GM13976 (cell line): ENCODE measurements around the gene EYS.

Experiments used
- DNase-seq: peaks from one replicate; pipeline ENCODE4 v3.0.0; 2012; ENCODE audit warnings: low spot score
- in situ Hi-C: fragments of 300-500 bp; cut with MboI; formaldehyde crosslinking; loops from one replicate; pipeline ENCODE4 v1.12.0; 2022; ENCODE audit warnings: low sequenced_read_pairs, mixed read lengths, inconsistent platforms; ENCODE audit not compliant: unreplicated experiment
- TF ChIP-seq, protein P1 (sequence below): IDR thresholded peaks from 2 replicates; pipeline ENCODE4 v1.5.1; 2012; ENCODE audit warnings: borderline replicate concordance, mild to moderate bottlenecking; ENCODE audit not compliant: insufficient read depth; ENCODE audit errors: extremely low read depth, missing control alignments, control extremely low read depth

Gene EYS

GRCh38 chr6:64908104-64908503 is 798.9 kb downstream of the EYS start:
- DNase-seq: no peak
- in situ Hi-C loops: no loop called here
- TF ChIP-seq, protein P1, sequence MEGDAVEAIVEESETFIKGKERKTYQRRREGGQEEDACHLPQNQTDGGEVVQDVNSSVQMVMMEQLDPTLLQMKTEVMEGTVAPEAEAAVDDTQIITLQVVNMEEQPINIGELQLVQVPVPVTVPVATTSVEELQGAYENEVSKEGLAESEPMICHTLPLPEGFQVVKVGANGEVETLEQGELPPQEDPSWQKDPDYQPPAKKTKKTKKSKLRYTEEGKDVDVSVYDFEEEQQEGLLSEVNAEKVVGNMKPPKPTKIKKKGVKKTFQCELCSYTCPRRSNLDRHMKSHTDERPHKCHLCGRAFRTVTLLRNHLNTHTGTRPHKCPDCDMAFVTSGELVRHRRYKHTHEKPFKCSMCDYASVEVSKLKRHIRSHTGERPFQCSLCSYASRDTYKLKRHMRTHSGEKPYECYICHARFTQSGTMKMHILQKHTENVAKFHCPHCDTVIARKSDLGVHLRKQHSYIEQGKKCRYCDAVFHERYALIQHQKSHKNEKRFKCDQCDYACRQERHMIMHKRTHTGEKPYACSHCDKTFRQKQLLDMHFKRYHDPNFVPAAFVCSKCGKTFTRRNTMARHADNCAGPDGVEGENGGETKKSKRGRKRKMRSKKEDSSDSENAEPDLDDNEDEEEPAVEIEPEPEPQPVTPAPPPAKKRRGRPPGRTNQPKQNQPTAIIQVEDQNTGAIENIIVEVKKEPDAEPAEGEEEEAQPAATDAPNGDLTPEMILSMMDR: no peak

DNA sequence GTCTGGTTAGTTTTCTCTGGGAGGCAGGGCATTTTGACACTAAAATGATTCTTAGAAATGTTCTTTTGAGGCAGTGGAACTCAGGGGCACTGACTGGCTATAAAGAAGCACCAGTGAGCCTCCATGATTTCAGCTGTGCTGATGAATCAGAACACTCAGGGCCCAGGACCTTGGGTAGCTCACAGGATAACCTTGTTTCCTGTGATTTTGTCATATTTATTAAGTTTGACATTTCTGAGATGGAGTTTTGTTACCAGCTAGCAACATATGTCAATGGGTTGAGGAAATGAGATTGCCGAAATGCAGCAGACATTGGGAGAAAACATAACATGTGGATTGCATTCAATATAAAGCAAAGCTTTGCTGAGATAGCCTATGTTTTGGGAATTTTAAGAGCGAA is 802.4 kb downstream of the EYS start:
- TF ChIP-seq, protein P1: no peak
- in situ Hi-C loops: no loop called here
- no peak for DNase-seq

GRCh38 chr6:64902596-64902995 is 804.4 kb downstream of the EYS start:
- in situ Hi-C loops: no loop called here
- no peak for DNase-seq
- TF ChIP-seq, protein P1: no peak

DNA sequence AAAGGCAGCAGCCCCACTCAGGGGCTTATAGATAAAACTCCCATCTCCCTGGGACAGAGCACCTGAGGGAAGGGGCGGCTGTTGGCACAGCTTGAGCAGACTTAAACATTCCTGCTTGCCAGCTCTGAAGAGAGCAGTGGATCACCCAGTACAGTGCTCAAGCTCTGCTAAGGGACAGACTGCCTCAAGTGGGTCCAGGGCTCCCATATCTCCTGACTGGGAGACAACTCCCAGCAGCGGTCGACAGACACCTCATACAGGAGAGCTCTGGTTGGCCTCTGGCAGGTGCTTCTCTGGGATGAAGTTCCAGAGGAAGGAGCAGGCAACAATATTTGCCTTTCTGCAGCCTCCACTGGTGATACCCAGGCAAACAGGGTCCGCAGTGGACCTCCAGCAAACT is 810.1 kb downstream of the EYS start:
- no peak for DNase-seq
- TF ChIP-seq, protein P1: no peak
- in situ Hi-C loops: no loop called here

- TF ChIP-seq, protein P1: no peak
- DNase-seq: no peak
Measured at GRCh38 chr6:64895945-64896344, 811.1 kb downstream of the EYS start.

DNA sequence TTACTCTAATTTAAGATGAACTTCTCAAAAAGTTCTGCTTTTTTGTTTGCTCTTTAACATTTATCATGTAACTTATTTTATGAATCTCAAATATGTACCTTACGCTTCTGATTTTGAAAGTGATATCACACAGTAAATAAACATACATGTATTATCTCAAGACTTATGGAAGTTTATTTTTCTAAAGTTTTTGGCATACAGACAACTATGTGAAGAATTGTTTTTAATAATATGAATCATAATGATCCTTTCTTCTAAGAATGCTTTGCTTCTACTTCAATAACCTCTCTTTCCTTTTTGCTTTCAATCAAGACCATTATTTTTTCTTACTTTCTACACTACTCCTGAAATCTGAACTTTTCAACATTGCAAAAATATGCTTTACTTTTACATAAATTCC is 816.4 kb downstream of the EYS start:
- DNase-seq: no peak
- TF ChIP-seq, protein P1: no peak
- in situ Hi-C loops: no loop called here

More at GRCh38 chr6:64895945-64896344, 811.1 kb downstream of the EYS start:
- in situ Hi-C loops: no loop called here

- in situ Hi-C loops: no loop called here
- TF ChIP-seq, protein P1: no peak
- DNase-seq: no peak
Measured at GRCh38 chr6:64889144-64889543, 817.9 kb downstream of the EYS start.
